ENCODE measurements around the gene C3orf52. TPM values are rescaled to one million over a fixed set of nuclear protein-coding genes. Genes with fewer than 3 reads are reported as not detected.
A peak's percentile ranks its signal among the peaks of the same experiment; 100 is the strongest.

Gene C3orf52
- total RNA-seq, 1 donor from 2014 or later: 8.1 TPM

DNA sequence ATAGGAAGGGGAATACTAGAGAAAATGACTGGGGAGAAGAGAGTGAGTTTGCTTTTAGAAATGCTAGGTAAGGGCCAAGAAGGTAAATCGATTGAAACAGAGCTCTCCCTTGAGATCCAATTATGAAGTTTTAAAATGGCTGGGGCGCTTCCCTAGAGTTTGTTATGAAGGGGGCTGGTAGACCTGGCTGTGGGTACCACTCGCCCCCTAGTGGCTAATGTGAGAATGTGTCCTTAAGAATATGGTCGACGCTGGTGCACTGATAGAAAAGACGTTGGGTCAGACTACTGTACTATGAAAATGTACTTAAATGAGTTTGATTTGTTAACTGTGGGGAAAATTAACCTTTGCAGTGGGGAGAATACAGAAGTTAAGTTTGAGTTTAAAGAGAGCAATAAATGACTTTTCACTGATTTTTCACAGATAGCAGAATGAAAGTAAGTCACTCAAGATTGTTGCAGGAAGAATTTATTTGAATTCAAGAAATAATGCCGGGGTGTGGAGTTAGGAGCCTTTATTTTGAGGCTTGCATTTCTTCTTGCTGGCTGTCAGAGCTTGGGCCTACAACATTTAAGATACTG, 42.5 kb upstream of the C3orf52 start:
- no peak for TF ChIP-seq POLR2AphosphoS5 (IDR thresholded peaks at IDR 0.05; ENCODE audit: insufficient read depth in 1 of 2, low read depth in 1 of 2)
- TF ChIP-seq, protein P1, sequence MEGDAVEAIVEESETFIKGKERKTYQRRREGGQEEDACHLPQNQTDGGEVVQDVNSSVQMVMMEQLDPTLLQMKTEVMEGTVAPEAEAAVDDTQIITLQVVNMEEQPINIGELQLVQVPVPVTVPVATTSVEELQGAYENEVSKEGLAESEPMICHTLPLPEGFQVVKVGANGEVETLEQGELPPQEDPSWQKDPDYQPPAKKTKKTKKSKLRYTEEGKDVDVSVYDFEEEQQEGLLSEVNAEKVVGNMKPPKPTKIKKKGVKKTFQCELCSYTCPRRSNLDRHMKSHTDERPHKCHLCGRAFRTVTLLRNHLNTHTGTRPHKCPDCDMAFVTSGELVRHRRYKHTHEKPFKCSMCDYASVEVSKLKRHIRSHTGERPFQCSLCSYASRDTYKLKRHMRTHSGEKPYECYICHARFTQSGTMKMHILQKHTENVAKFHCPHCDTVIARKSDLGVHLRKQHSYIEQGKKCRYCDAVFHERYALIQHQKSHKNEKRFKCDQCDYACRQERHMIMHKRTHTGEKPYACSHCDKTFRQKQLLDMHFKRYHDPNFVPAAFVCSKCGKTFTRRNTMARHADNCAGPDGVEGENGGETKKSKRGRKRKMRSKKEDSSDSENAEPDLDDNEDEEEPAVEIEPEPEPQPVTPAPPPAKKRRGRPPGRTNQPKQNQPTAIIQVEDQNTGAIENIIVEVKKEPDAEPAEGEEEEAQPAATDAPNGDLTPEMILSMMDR (IDR thresholded peaks at IDR 0.05): peak; percentile 61 to 69 (median 67)
- H3K27me3 ChIP-seq: no peaks in the 10 kb centered on the region
- H3K4me3 ChIP-seq: no peak overlapping the region
- no peak for DNase-seq (ENCODE audit: extremely low spot score in 2 of 2)
- H3K4me1 ChIP-seq: no peaks in the 10 kb centered on the region
- intact Hi-C loops (cut with DNase I): loop anchor here (10.0 kb wide), 1 partner anchor 379 kb away; no protein-coding TSS in a partner anchor
- H3K9me3 ChIP-seq: no peaks in the 10 kb centered on the region
- no peak overlapping the region for H3K27ac ChIP-seq
- H3K36me3 ChIP-seq: no peaks in the 10 kb centered on the region

DNA sequence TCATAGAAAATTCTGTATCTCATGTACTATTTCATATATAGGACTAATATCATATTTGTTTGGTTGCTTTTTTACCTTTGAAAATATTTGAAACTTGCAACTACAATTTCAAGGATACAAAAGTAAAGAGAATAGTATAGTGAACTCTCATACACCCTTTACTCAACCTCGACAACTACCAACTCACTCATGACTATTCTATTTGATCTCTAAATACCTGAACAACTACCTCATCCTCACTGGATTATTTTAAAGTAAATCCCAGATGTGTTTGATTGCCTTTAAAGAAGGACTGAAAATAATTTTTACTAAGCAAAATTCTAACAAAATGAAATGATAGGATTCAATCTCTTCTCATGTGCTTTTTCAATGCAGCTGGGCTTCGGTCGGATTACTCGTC, 39.6 kb upstream of the C3orf52 start:
- H3K9me3 ChIP-seq: no peaks in the 10 kb centered on the region
- H3K4me3 ChIP-seq: no peak overlapping the region
- DNase-seq (ENCODE audit: extremely low spot score in 2 of 2): no peak
- intact Hi-C loops (cut with DNase I): loop anchor here (10.0 kb wide), 1 partner anchor 382 kb away; no protein-coding TSS in a partner anchor
- no peaks in the 10 kb centered on the region for H3K4me1 ChIP-seq
- TF ChIP-seq POLR2AphosphoS5 (IDR thresholded peaks at IDR 0.05; ENCODE audit: insufficient read depth in 1 of 2, low read depth in 1 of 2): no peak
- TF ChIP-seq, protein P1 (IDR thresholded peaks at IDR 0.05): no peak
- no peak for TF ChIP-seq POLR2A (IDR thresholded peaks at IDR 0.05)
- H3K27me3 ChIP-seq: no peaks in the 10 kb centered on the region
- no peaks in the 10 kb centered on the region for H3K36me3 ChIP-seq
- no peak overlapping the region for H3K27ac ChIP-seq

DNA sequence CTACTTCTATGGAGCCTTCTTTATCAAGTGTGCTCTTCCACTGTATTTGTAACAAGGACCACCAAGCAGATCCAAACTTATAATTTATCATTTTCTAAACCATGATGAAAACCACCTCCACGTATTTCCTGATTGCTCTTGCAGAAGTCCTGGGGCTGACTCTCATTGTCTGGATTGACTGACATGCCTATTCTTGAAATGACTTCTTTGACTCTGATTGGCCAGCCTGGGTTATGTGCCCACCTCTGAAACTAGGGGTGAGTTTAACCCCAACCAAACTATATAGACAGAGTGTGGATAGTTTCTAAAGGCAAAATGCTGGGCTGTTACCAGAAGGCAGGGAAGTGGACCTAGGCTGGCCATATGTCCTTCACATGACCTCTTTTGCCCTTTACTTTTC, 38.9 kb upstream of the C3orf52 start:
- Histone ChIP-seq H3K4me3 (no peak overlapping the region), H3K27ac (no peak overlapping the region), H3K27me3 (no peaks in the 10 kb centered on the region), H3K36me3 (no peaks in the 10 kb centered on the region), H3K4me1 (no peaks in the 10 kb centered on the region), H3K9me3 (no peaks in the 10 kb centered on the region)
- TF ChIP-seq POLR2A (IDR thresholded peaks at IDR 0.05) (no peak), POLR2AphosphoS5 (IDR thresholded peaks at IDR 0.05; ENCODE audit: insufficient read depth in 1 of 2, low read depth in 1 of 2) (no peak)
- TF ChIP-seq, protein P1 (IDR thresholded peaks at IDR 0.05): no peak
- intact Hi-C loops (cut with DNase I): loop anchor here (10.0 kb wide), 1 partner anchor 382 kb away; no protein-coding TSS in a partner anchor
- no peak for DNase-seq (ENCODE audit: extremely low spot score in 2 of 2)

DNA sequence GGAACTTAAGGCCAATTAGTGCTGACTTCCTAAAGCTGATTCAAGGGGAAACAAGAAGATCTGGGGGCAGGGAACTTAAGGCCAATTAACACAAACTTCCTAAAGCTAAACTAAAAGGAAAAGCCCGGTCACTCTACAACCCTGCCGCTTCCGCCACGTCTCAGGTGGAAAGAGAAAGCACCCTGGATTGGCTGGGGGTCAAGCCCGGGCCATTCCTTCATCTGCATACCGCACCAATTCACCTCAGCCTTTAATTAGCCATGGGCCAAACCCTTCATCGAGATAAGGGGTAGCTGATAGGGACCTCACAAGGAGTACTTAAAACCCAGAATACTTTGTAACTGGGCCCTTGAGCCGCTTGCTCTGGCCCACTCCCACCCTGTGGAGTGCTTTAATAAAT, 37.3 kb upstream of the C3orf52 start:
- Histone ChIP-seq H3K27me3 (no peaks in the 10 kb centered on the region), H3K4me3 (no peak overlapping the region), H3K9me3 (no peaks in the 10 kb centered on the region), H3K4me1 (no peaks in the 10 kb centered on the region), H3K27ac (no peak overlapping the region), H3K36me3 (no peaks in the 10 kb centered on the region)
- no peak for DNase-seq (ENCODE audit: extremely low spot score in 2 of 2)
- TF ChIP-seq POLR2A (IDR thresholded peaks at IDR 0.05): no peak
- TF ChIP-seq POLR2AphosphoS5 (IDR thresholded peaks at IDR 0.05; ENCODE audit: insufficient read depth in 1 of 2, low read depth in 1 of 2): no peak
- TF ChIP-seq, protein P1 (IDR thresholded peaks at IDR 0.05): no peak
- intact Hi-C loops (cut with DNase I): loop anchor here (10.0 kb wide), 1 partner anchor 384 kb away; no protein-coding TSS in a partner anchor

DNA sequence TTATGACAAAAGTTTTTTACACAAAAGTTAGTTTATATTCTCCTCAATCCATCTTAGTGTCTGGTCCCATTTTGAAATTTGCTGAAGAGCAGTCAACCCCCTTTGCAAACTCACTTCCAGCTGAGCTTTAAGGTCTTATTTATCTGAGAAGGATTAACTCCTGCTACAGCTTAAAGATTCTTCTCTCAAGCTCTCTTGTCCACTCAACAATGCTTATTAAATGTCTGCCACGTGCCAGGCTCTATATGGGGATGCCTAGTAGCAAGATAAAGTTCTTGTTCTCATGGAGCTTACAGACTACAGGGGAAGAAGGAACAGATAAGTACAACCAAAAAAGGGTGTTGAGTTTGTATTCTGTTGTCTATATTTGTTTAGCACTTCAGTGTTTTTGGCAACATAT, 33.0 kb upstream of the C3orf52 start:
- intact Hi-C loops (cut with DNase I): no loop called here
- no peaks in the 10 kb centered on the region for H3K27me3 ChIP-seq
- H3K9me3 ChIP-seq: no peaks in the 10 kb centered on the region
- DNase-seq (ENCODE audit: extremely low spot score in 2 of 2): no peak
- TF ChIP-seq POLR2A (IDR thresholded peaks at IDR 0.05): no peak
- TF ChIP-seq, protein P1 (IDR thresholded peaks at IDR 0.05): no peak
- no peak for TF ChIP-seq POLR2AphosphoS5 (IDR thresholded peaks at IDR 0.05; ENCODE audit: insufficient read depth in 1 of 2, low read depth in 1 of 2)
- H3K27ac ChIP-seq: no peak overlapping the region
- no peaks in the 10 kb centered on the region for H3K36me3 ChIP-seq
- H3K4me1 ChIP-seq: no peaks in the 10 kb centered on the region
- no peak overlapping the region for H3K4me3 ChIP-seq
